SK-N-SH treated with all-trans-retinoic acid at 6 μM for 48 hours (cell line): ENCODE measurements around the gene PTPRN2.

Source experiments
- ATAC-seq: fragments of 200-7000 bp; cut with Tn5 transposase; 3 replicates; pipeline ENCODE4 v1.9.1; 2020; ENCODE audit warnings: mild to moderate bottlenecking, moderate library complexity
- ARNTL ChIP-seq: fragments of 450-650 bp; formaldehyde crosslinking; IDR thresholded peaks from 2 replicates; pipeline ENCODE4 v1.5.0; 2020; ENCODE audit warnings: low read depth, mild to moderate bottlenecking, moderate library complexity, borderline replicate concordance
- BACH2 ChIP-seq: fragments of 250-450 bp; sonication (Bioruptor Pico); IDR thresholded peaks from 2 replicates; pipeline ENCODE4 v1.9.0; 2021; ENCODE audit warnings: mild to moderate bottlenecking, borderline replicate concordance
- CREB5 ChIP-seq: fragments of 250-450 bp; sonication (Bioruptor Pico); IDR thresholded peaks from 2 replicates; pipeline ENCODE4 v1.5.1; 2020; ENCODE audit warnings: low read depth, mild to moderate bottlenecking, moderate library complexity
- ESRRG ChIP-seq: fragments of 250-450 bp; sonication (Bioruptor Pico); IDR thresholded peaks from 2 replicates; pipeline ENCODE4 v1.6.1; 2021; ENCODE audit warnings: mild to moderate bottlenecking
- GLIS3 ChIP-seq: fragments of 250-450 bp; sonication (Bioruptor Pico); IDR thresholded peaks from 2 replicates; pipeline ENCODE4 v1.5.0; 2020; ENCODE audit warnings: mild to moderate bottlenecking, moderate library complexity
- ISL1 ChIP-seq: fragments of 250-450 bp; sonication (Bioruptor Pico); IDR thresholded peaks from 2 replicates; pipeline ENCODE4 v2.1.2; 2022; ENCODE audit warnings: mild to moderate bottlenecking, moderate library complexity
- OSR1 ChIP-seq: fragments of 250-450 bp; sonication (Bioruptor Pico); IDR thresholded peaks from 2 replicates; pipeline ENCODE4 v1.8.0; 2022; ENCODE audit warnings: moderate library complexity, mild to moderate bottlenecking, inconsistent platforms
- PATZ1 ChIP-seq: fragments of 250-450 bp; sonication (Bioruptor Pico); IDR thresholded peaks from 2 replicates; pipeline ENCODE4 v1.8.0; 2020; ENCODE audit warnings: mild to moderate bottlenecking, moderate library complexity, borderline replicate concordance
- PPARA ChIP-seq: fragments of 250-450 bp; sonication (Bioruptor Pico); IDR thresholded peaks from 2 replicates; pipeline ENCODE4 v1.5.0; 2020; ENCODE audit warnings: mild to moderate bottlenecking, borderline replicate concordance
- RARB ChIP-seq: fragments of 250-450 bp; sonication (Bioruptor Pico); IDR thresholded peaks from 2 replicates; pipeline ENCODE4 v1.8.0; 2021; ENCODE audit warnings: mild to moderate bottlenecking, moderate library complexity
- SNAI2 ChIP-seq: fragments of 250-450 bp; sonication (Bioruptor Pico); IDR thresholded peaks from 2 replicates; pipeline ENCODE4 v1.5.0; 2020; ENCODE audit warnings: mild to moderate bottlenecking, moderate library complexity
- TCF4 ChIP-seq: fragments of 250-450 bp; sonication (Bioruptor Pico); IDR thresholded peaks from 2 replicates; pipeline ENCODE4 v1.8.0; 2021; ENCODE audit warnings: mild to moderate bottlenecking, moderate library complexity, borderline replicate concordance
- TOX ChIP-seq: fragments of 250-450 bp; sonication (Bioruptor Pico); IDR thresholded peaks from 2 replicates; pipeline ENCODE4 v1.8.0; 2021; ENCODE audit warnings: mild to moderate bottlenecking, moderate library complexity, borderline replicate concordance
- ZFP3 ChIP-seq: fragments of 250-450 bp; sonication (Bioruptor Pico); IDR thresholded peaks from 2 replicates; pipeline ENCODE4 v1.5.0; 2020; ENCODE audit warnings: mild to moderate bottlenecking, moderate library complexity
- ZNF565 ChIP-seq: fragments of 450-650 bp; formaldehyde crosslinking; conservative IDR thresholded peaks from 2 replicates; pipeline ENCODE4 v1.5.0; 2020; ENCODE audit warnings: low read depth, mild to moderate bottlenecking, moderate library complexity
- ZNF8 ChIP-seq: fragments of 450-650 bp; formaldehyde crosslinking; IDR thresholded peaks from 2 replicates; pipeline ENCODE4 v1.5.0; 2020; ENCODE audit warnings: mild to moderate bottlenecking, moderate library complexity
- TF ChIP-seq, protein P1 (sequence below): fragments of 250-450 bp; sonication (Bioruptor Pico); IDR thresholded peaks from 2 replicates; pipeline ENCODE4 v1.5.1; 2021; ENCODE audit warnings: mild to moderate bottlenecking, moderate library complexity
- TF ChIP-seq, protein P2 (sequence below): fragments of 250-450 bp; sonication (Bioruptor Pico); IDR thresholded peaks from 2 replicates; pipeline ENCODE4 v1.5.0; 2020; ENCODE audit warnings: mild to moderate bottlenecking, moderate library complexity

Gene PTPRN2

GRCh38 chr7:158361326-158361946 lies 226.2 kb downstream of the PTPRN2 start:
- TF ChIP-seq SNAI2 = no peak
- TF ChIP-seq RARB (CRISPR knock-in tag) = no peak
- no peak for TF ChIP-seq ESRRG (CRISPR knock-in tag)
- no peak for TF ChIP-seq PATZ1 (CRISPR knock-in tag)
- TF ChIP-seq PPARA (CRISPR knock-in tag) = no peak
- TF ChIP-seq ARNTL (CRISPR knock-in tag) = no peak
- TF ChIP-seq, protein P1, sequence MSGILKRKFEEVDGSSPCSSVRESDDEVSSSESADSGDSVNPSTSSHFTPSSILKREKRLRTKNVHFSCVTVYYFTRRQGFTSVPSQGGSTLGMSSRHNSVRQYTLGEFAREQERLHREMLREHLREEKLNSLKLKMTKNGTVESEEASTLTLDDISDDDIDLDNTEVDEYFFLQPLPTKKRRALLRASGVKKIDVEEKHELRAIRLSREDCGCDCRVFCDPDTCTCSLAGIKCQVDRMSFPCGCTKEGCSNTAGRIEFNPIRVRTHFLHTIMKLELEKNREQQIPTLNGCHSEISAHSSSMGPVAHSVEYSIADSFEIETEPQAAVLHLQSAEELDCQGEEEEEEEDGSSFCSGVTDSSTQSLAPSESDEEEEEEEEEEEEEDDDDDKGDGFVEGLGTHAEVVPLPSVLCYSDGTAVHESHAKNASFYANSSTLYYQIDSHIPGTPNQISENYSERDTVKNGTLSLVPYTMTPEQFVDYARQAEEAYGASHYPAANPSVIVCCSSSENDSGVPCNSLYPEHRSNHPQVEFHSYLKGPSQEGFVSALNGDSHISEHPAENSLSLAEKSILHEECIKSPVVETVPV (CRISPR knock-in tag) = no peak
- TF ChIP-seq, protein P2, sequence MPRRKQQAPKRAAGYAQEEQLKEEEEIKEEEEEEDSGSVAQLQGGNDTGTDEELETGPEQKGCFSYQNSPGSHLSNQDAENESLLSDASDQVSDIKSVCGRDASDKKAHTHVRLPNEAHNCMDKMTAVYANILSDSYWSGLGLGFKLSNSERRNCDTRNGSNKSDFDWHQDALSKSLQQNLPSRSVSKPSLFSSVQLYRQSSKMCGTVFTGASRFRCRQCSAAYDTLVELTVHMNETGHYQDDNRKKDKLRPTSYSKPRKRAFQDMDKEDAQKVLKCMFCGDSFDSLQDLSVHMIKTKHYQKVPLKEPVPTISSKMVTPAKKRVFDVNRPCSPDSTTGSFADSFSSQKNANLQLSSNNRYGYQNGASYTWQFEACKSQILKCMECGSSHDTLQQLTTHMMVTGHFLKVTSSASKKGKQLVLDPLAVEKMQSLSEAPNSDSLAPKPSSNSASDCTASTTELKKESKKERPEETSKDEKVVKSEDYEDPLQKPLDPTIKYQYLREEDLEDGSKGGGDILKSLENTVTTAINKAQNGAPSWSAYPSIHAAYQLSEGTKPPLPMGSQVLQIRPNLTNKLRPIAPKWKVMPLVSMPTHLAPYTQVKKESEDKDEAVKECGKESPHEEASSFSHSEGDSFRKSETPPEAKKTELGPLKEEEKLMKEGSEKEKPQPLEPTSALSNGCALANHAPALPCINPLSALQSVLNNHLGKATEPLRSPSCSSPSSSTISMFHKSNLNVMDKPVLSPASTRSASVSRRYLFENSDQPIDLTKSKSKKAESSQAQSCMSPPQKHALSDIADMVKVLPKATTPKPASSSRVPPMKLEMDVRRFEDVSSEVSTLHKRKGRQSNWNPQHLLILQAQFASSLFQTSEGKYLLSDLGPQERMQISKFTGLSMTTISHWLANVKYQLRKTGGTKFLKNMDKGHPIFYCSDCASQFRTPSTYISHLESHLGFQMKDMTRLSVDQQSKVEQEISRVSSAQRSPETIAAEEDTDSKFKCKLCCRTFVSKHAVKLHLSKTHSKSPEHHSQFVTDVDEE = no peak
- TF ChIP-seq CREB5 (CRISPR knock-in tag) = no peak
- no peak for TF ChIP-seq TCF4
- no peak for TF ChIP-seq ZFP3 (CRISPR knock-in tag)
- TF ChIP-seq OSR1 (CRISPR knock-in tag) = no peak
- no peak for TF ChIP-seq TOX (CRISPR knock-in tag)
- no peak for TF ChIP-seq BACH2
- TF ChIP-seq ZNF8 (CRISPR knock-in tag) = no peak
- no peak for TF ChIP-seq GLIS3 (CRISPR knock-in tag)
- TF ChIP-seq ISL1 (CRISPR knock-in tag) = no peak
- TF ChIP-seq ZNF565 (CRISPR knock-in tag) = no peak
- TF ChIP-seq, all 23 proteins: peak for 0
- ATAC-seq = no peak

DNA sequence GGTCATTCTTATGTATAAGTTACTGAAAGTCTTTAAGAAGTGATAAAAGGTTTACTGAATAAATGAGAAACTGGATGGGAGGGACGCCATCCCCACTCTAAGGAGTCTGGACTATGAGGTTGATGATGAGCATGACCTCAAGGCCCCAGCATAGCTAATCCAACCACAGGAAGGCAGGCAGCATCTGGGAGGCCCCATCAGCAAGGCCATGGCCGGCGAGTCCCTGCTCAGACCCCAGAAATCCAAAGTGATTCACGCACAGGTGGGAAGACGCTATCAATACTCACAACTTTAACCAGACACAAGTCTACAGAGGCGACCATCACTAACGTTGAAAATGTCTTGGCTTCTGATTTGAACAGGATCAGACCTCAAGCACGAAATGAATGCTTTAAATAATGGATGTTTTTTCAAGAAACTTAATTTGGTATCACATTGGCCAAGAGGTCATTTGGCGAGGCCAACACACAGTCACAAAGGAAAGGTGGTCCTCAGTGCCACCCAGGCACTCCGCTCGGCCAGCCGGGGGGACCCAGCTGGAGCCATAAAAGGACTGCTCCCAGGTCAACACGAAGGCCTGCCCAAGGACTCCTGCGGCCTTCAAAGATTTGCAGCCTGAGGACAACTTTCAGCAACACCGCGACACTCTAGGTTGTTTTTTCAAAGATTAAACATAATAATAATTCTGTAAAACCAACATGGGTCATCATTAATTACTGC lies 228.5 kb downstream of the PTPRN2 start:
- TF ChIP-seq, protein P1 (CRISPR knock-in tag) = no peak
- TF ChIP-seq ZNF565 (CRISPR knock-in tag) (no peak), ISL1 (CRISPR knock-in tag) (no peak), ZFP3 (CRISPR knock-in tag) (no peak)
- TF ChIP-seq, protein P2 = no peak
- TF ChIP-seq, all 23 proteins: peak for 0
- no peak for ATAC-seq
